K562 (cell line): ENCODE data around the gene SMG1. TPM values are rescaled to one million over a fixed set of nuclear protein-coding genes. Genes with fewer than 3 reads are reported as not detected.

Experiments used
- ATAC-seq: fragments of 200-7000 bp; cut with Tn5 transposase; 3 replicates; pipeline ENCODE4 v1.9.1; 2020; ENCODE audit warnings: moderate library complexity
- BruUV-seq: library from RNA; stranded (reverse); fragments of 400-500 nt; replicated peaks from 2 replicates; lab custom pipeline; 2021; lab: Mats Ljungman, UMichigan
- CTCF ChIA-PET: fragments of 300-600 bp; formaldehyde crosslinking; extraction: SDS; loops from one replicate; lab custom pipeline; 2021; ENCODE audit warnings: low intra/inter-chr PET ratio; lab: Yijun Ruan, JAX
- POLR2A ChIA-PET: fragments of 300-600, 350-650 bp; sonication (Branson Sonifier 250); formaldehyde crosslinking; extraction: SDS; loops from one replicate; lab custom pipeline; 2021; ENCODE audit warnings: antibody characterized with exemption, inconsistent platforms; lab: Yijun Ruan, JAX
- DNase-seq, 4 experiments: peaks; one replicate each; pipeline versions ENCODE4 v3.0.0 to v3.0.0-alpha.2; 2011 to 2018; ENCODE audit warnings: low spot score in 3 of 4, mixed read lengths in 3 of 4; ENCODE audit errors: extremely low read depth in 1 of 4
- FAIRE-seq: peaks from 2 replicates; lab custom pipeline; 2011; peaks lifted over from hg19 to GRCh38; lab: Jason Lieb, UNC
- H2AFZ ChIP-seq: 2 replicates; pipeline ENCODE4 v1.6.0; 2011; ENCODE audit warnings: low read depth, low read length, control low read depth, inconsistent platforms
- H3K27ac ChIP-seq: fragments of 200-600 bp; 3 replicates; pipeline ENCODE4 v1.8.0; 2011; ENCODE audit warnings: low read depth, mild to moderate bottlenecking, control low read depth, inconsistent platforms, low read length, moderate library complexity, mixed read lengths; ENCODE audit errors: extremely low read depth
- H3K27me3 ChIP-seq, 2 experiments: fragments of 300-600 bp in 1 of 2; 2 replicates in 1 of 2; 3 replicates in 1 of 2; pipeline versions ENCODE4 v1.6.0 to v1.8.0; 2011; ENCODE audit warnings: inconsistent platforms in 2 of 2, low read length in 2 of 2, mild to moderate bottlenecking in 1 of 2, mixed read lengths in 1 of 2, moderate library complexity in 1 of 2; ENCODE audit not compliant: control insufficient read depth in 2 of 2, insufficient read depth in 2 of 2
- H3K36me3 ChIP-seq: fragments of 300-600 bp; 3 replicates; pipeline ENCODE4 v1.8.0; 2011; ENCODE audit warnings: mild to moderate bottlenecking, low read length, inconsistent platforms; ENCODE audit not compliant: control insufficient read depth, insufficient read depth
- H3K4me1 ChIP-seq, 2 experiments: fragments of 200-600 bp in 1 of 2; replicated peaks in 1 of 2; 2 replicates in 1 of 2; 3 replicates in 1 of 2; pipeline versions ENCODE4 v1.5.1 to v1.8.0; 2011; ENCODE audit warnings: inconsistent platforms in 2 of 2, low read length in 2 of 2, mild to moderate bottlenecking in 1 of 2, mixed read lengths in 1 of 2, moderate library complexity in 1 of 2; ENCODE audit not compliant: control insufficient read depth in 2 of 2, insufficient read depth in 2 of 2
- H3K4me2 ChIP-seq: 2 replicates; pipeline ENCODE4 v1.6.1; 2011; ENCODE audit warnings: low read length, control low read depth, inconsistent platforms, mixed read lengths; ENCODE audit not compliant: insufficient read depth
- H3K4me3 ChIP-seq: fragments of 200-600 bp; sonication (generic), shearing (Covaris generic); 2 replicates; pipeline ENCODE4 v1.5.1; 2016; ENCODE audit warnings: control low read depth, inconsistent platforms
- H3K79me2 ChIP-seq: fragments of 200-600 bp; 3 replicates; pipeline ENCODE4 v1.8.0; 2011; ENCODE audit warnings: low read length, inconsistent platforms; ENCODE audit not compliant: control insufficient read depth, insufficient read depth
- H3K9ac ChIP-seq, 2 experiments: 2 replicates each; pipeline versions ENCODE4 v1.6.0 to v1.6.1; 2011; ENCODE audit warnings: low read depth in 2 of 2, low read length in 2 of 2, control low read depth in 1 of 2, inconsistent platforms in 1 of 2, mild to moderate bottlenecking in 1 of 2, mixed read lengths in 1 of 2; ENCODE audit not compliant: insufficient read depth in 1 of 2
- H3K9me1 ChIP-seq: one replicate; pipeline ENCODE4 v1.6.0; 2011; ENCODE audit warnings: inconsistent platforms, mild to moderate bottlenecking, low read length, moderate library complexity; ENCODE audit not compliant: control insufficient read depth, insufficient read depth
- H3K9me3 ChIP-seq: replicated peaks from 2 replicates; pipeline ENCODE4 v1.5.1; 2011; ENCODE audit warnings: low read depth, low read length, inconsistent platforms; ENCODE audit not compliant: control insufficient read depth, insufficient read depth
- H4K20me1 ChIP-seq: replicated peaks from 2 replicates; pipeline ENCODE4 v1.6.1; 2011; ENCODE audit warnings: low read length, inconsistent platforms, mixed read lengths; ENCODE audit not compliant: control insufficient read depth, insufficient read depth
- CEBPZ ChIP-seq: fragments of 150-350 bp; IDR thresholded peaks from 2 replicates; pipeline ENCODE4 v1.6.1; 2014; ENCODE audit warnings: low read depth, mild to moderate bottlenecking, low read length, borderline replicate concordance
- HNRNPH1 ChIP-seq: fragments of 200-400 bp; formaldehyde crosslinking; optimal IDR thresholded peaks from 2 replicates; pipeline ENCODE3; 2017; ENCODE audit warnings: low read depth, mild to moderate bottlenecking, low read length, moderate library complexity
- ZBTB9 ChIP-seq: fragments of 450-650 bp; formaldehyde crosslinking; IDR thresholded peaks from 2 replicates; pipeline ENCODE4 v1.4.0; 2020; ENCODE audit warnings: mild to moderate bottlenecking, moderate library complexity
- WGBS: fragments of 100-300 bp; shearing (Covaris generic); methylation state at CpG from one replicate; pipeline ENCODE4 v1.1.6; 2016; ENCODE audit warnings: low coverage, mixed read lengths; ENCODE audit not compliant: insufficient coverage; ENCODE audit errors: missing lambda C conversion rate; 5-methylcytosine and 5-hydroxymethylcytosine counted together
- in situ Hi-C: fragments of 300-500 bp; cut with MboI; formaldehyde crosslinking; loops from 4 replicates; pipeline ENCODE4 v1.15.0; 2018; ENCODE audit warnings: inconsistent platforms, mixed read lengths
- intact Hi-C: fragments of 100-400 bp; cut with micrococcal nuclease; formaldehyde crosslinking; loops from 2 replicates; pipeline ENCODE4 v1.14.2; 2022
- polyA plus RNA-seq, 8 experiments: library from polyadenylated mRNA; depleted of rRNA in 4 of 8; stranded (reverse) in 5 of 8; unstranded in 3 of 8; fragments of >200 nt; fragmentation: Nextera tagmentation in 2 of 8; fragmentation: Illumina TruSeq in 1 of 8; extraction: Ambion mirVana in 2 of 8; extraction: Trizol in 1 of 8; gene quantifications; 2 replicates each; pipeline versions ENCODE4 v1.2.1 to v1.2.3, GENCODE V29; 2011 to 2014; ENCODE audit warnings: inconsistent platforms in 1 of 8, missing spikeins in 1 of 8
- total RNA-seq, 7 experiments: library from RNA; depleted of rRNA in 6 of 7; stranded (reverse); fragments of >200 nt in 6 of 7; fragmentation: Illumina TruSeq in 2 of 7; extraction: Trizol in 2 of 7; gene quantifications; 2 replicates each; pipeline versions ENCODE4 v1.2.1 to v1.2.3, GENCODE V29; 2011 to 2021; ENCODE audit warnings: low replicate concordance in 1 of 7

Gene SMG1
- total and polyA plus RNA-seq, 9 of the 15 experiments (the other 6 are each of a cell fraction or from before 2014, with no cell fraction given) = 3.4 to 54.8 (median 32.0) TPM

- DNase-seq (no peak), FAIRE-seq (no peak), ATAC-seq (no peak)
- no peaks in the 10 kb centered on the region; the same call in 2 of the 3 replicates for H3K79me2 ChIP-seq
- no peak overlapping the region for H3K4me2 ChIP-seq
- H3K36me3 ChIP-seq = peaks cover 90% of the 10 kb centered on the region
- no peak overlapping the region for H3K9ac ChIP-seq
- H4K20me1 ChIP-seq = no peaks in the 10 kb centered on the region
- 84% methylated on average over 7 of the region's 7 CpGs for WGBS
- H3K4me1 ChIP-seq = no peaks in the 10 kb centered on the region
- no peaks in the 10 kb centered on the region for H3K9me1 ChIP-seq
- H3K9me3 ChIP-seq = no peaks in the 10 kb centered on the region
- CTCF ChIA-PET = no interaction called here
- no peak overlapping the region for H3K4me3 ChIP-seq
- TF ChIP-seq CEBPZ (no peak), ZBTB9 (CRISPR knock-in tag) (no peak), HNRNPH1 (no peak)
- TF ChIP-seq, all 486 proteins: peak for 0
- Histone ChIP-seq H3K27ac (no peak overlapping the region), H2AFZ (no peak overlapping the region), H3K27me3 (no peaks in the 10 kb centered on the region)
- POLR2A ChIA-PET = interaction anchor here (1.1 kb wide), 1 partner anchor 13 kb away, joined by 3 read pairs; no protein-coding TSS in a partner anchor
- in situ Hi-C loops (no loop called here), intact Hi-C loops (no loop called here)
- BruUV-seq = no TSS peak
Observed at GRCh38 chr16:18841833-18842525, 84.2 kb downstream of the SMG1 start.
